IMR-90 (cell line): ENCODE data around the gene EVX1. TPM values are rescaled to one million over a fixed set of nuclear protein-coding genes. Genes with fewer than 3 reads are reported as not detected.

Experiments used
- ATAC-seq: fragments of 200-7000 bp; cut with Tn5 transposase; 2 replicates; pipeline ENCODE4 v1.9.1; 2020; ENCODE audit warnings: low read depth, mild to moderate bottlenecking, moderate library complexity
- BruUV-seq: library from RNA; stranded (reverse); fragments of 400-500 nt; replicated peaks from 2 replicates; lab custom pipeline; 2021; lab: Mats Ljungman, UMichigan
- CTCF ChIA-PET: fragments of 300-600 bp; formaldehyde crosslinking; extraction: SDS; loops from one replicate; lab custom pipeline; 2021; ENCODE audit warnings: antibody characterized with exemption; lab: Yijun Ruan, JAX
- POLR2A ChIA-PET: fragments of 300-600 bp; sonication (Branson Sonifier 250); formaldehyde crosslinking; loops from one replicate; lab custom pipeline; 2022; ENCODE audit warnings: antibody characterized with exemption; ENCODE audit not compliant: unreplicated experiment; lab: Charles Lee
- DNase-seq: peaks from one replicate; pipeline ENCODE4 v3.0.0; 2013
- H2AFZ ChIP-seq: replicated peaks from 2 replicates; pipeline ENCODE3; 2013; ENCODE audit warnings: low read length, mild to moderate bottlenecking; ENCODE audit not compliant: poor library complexity
- H2AK5ac ChIP-seq: 2 replicates; pipeline ENCODE4 v1.6.1; 2013; ENCODE audit warnings: low read depth, low read length, inconsistent platforms
- H2AK9ac ChIP-seq: replicated peaks from 2 replicates; pipeline ENCODE3; 2013; ENCODE audit warnings: mild to moderate bottlenecking, low read depth, low read length, moderate library complexity; ENCODE audit not compliant: poor library complexity
- H2BK120ac ChIP-seq: 2 replicates; pipeline ENCODE4 v1.6.1; 2013; ENCODE audit warnings: low read depth, low read length, inconsistent platforms
- H2BK15ac ChIP-seq: 3 replicates; pipeline ENCODE4 v1.6.1; 2013; ENCODE audit warnings: low read depth, low read length, inconsistent platforms
- H2BK20ac ChIP-seq: 2 replicates; pipeline ENCODE4 v1.6.1; 2013; ENCODE audit warnings: low read depth, mild to moderate bottlenecking, inconsistent platforms, low read length, moderate library complexity
- H2BK5ac ChIP-seq: 2 replicates; pipeline ENCODE4 v1.6.1; 2013; ENCODE audit warnings: mild to moderate bottlenecking, low read depth, low read length, inconsistent platforms; ENCODE audit not compliant: poor library complexity, severe bottlenecking
- H3K14ac ChIP-seq: replicated peaks from 2 replicates; pipeline ENCODE4 v1.6.1; 2013; ENCODE audit warnings: low read depth, low read length, inconsistent platforms
- H3K18ac ChIP-seq: 2 replicates; pipeline ENCODE4 v1.6.1; 2013; ENCODE audit warnings: low read depth, low read length, control low read depth
- H3K23ac ChIP-seq: 2 replicates; pipeline ENCODE4 v1.6.1; 2013; ENCODE audit warnings: low read depth, low read length, inconsistent platforms
- H3K27ac ChIP-seq: 2 replicates; pipeline ENCODE4 v1.5.1; 2013; ENCODE audit warnings: mild to moderate bottlenecking, control low read depth, low read length; ENCODE audit not compliant: insufficient read depth
- H3K27me3 ChIP-seq: 2 replicates; pipeline ENCODE4 v1.6.1; 2013; ENCODE audit warnings: low read length; ENCODE audit not compliant: control insufficient read depth, insufficient read depth
- H3K36me3 ChIP-seq: 2 replicates; pipeline ENCODE4 v1.6.1; 2013; ENCODE audit warnings: low read length, mixed read lengths; ENCODE audit not compliant: control insufficient read depth, insufficient read depth
- H3K4ac ChIP-seq: 2 replicates; pipeline ENCODE4 v1.6.1; 2013; ENCODE audit warnings: low read depth, low read length, inconsistent platforms
- H3K4me1 ChIP-seq: 2 replicates; pipeline ENCODE4 v1.6.1; 2013; ENCODE audit warnings: low read length, mixed read lengths; ENCODE audit not compliant: control insufficient read depth, insufficient read depth
- H3K4me2 ChIP-seq: 2 replicates; pipeline ENCODE4 v1.6.1; 2013; ENCODE audit warnings: low read depth, mild to moderate bottlenecking, control low read depth, low read length, moderate library complexity
- H3K4me3 ChIP-seq: 2 replicates; pipeline ENCODE4 v1.5.1; 2013; ENCODE audit warnings: low read depth, mild to moderate bottlenecking, control low read depth, low read length, moderate library complexity; ENCODE audit not compliant: insufficient read depth
- H3K56ac ChIP-seq: 2 replicates; pipeline ENCODE4 v1.6.1; 2013; ENCODE audit warnings: low read length, inconsistent platforms; ENCODE audit not compliant: insufficient read depth; ENCODE audit errors: extremely low read depth
- H3K79me1 ChIP-seq, 2 experiments: 2 replicates each; pipeline ENCODE4 v1.6.1; 2013; ENCODE audit warnings: low read length in 2 of 2, inconsistent platforms in 1 of 2, low read depth in 1 of 2
- H3K9ac ChIP-seq: 2 replicates; pipeline ENCODE4 v1.6.1; 2013; ENCODE audit warnings: low read depth, low read length, control low read depth
- H3K9me1 ChIP-seq: 2 replicates; pipeline ENCODE4 v1.6.1; 2013; ENCODE audit warnings: low read length, inconsistent platforms; ENCODE audit not compliant: insufficient read depth
- H3K9me3 ChIP-seq: 2 replicates; pipeline ENCODE4 v1.6.1; 2013; ENCODE audit warnings: low read length; ENCODE audit not compliant: control insufficient read depth, insufficient read depth
- H4K20me1 ChIP-seq: 2 replicates; pipeline ENCODE4 v1.6.1; 2013; ENCODE audit warnings: low read length, inconsistent platforms; ENCODE audit not compliant: insufficient read depth
- H4K5ac ChIP-seq: 2 replicates; pipeline ENCODE4 v1.6.1; 2013; ENCODE audit warnings: mild to moderate bottlenecking, low read depth, low read length, control low read depth
- H4K8ac ChIP-seq, 2 experiments: 2 replicates each; pipeline ENCODE4 v1.6.1; 2013; ENCODE audit warnings: low read depth in 2 of 2, low read length in 2 of 2, control low read depth in 1 of 2, inconsistent platforms in 1 of 2
- H4K91ac ChIP-seq: 2 replicates; pipeline ENCODE4 v1.6.1; 2013; ENCODE audit warnings: low read depth, low read length, inconsistent platforms; ENCODE audit not compliant: insufficient read depth
- BHLHE40 ChIP-seq: fragments of 150-350 bp; IDR thresholded peaks from 2 replicates; pipeline ENCODE4 v1.6.1; 2016; ENCODE audit warnings: mild to moderate bottlenecking, low read depth, low read length
- CHD1 ChIP-seq: IDR thresholded peaks from 2 replicates; pipeline ENCODE4 v1.6.1; 2012; ENCODE audit warnings: low read depth, low read length, improper control_type of control experiment
- FOS ChIP-seq: fragments of 150-350 bp; IDR thresholded peaks from 2 replicates; pipeline ENCODE4 v1.6.1; 2016; ENCODE audit warnings: low read depth, low read length
- MAZ ChIP-seq: IDR thresholded peaks from 2 replicates; pipeline ENCODE4 v1.6.1; 2012; ENCODE audit warnings: low read depth, mild to moderate bottlenecking, low read length, improper control_type of control experiment, moderate library complexity, borderline replicate concordance
- POLR2A ChIP-seq: IDR thresholded peaks from 2 replicates; pipeline ENCODE4 v1.6.1; 2012; ENCODE audit warnings: mild to moderate bottlenecking, low read depth, low read length
- RFX5 ChIP-seq: IDR thresholded peaks from 2 replicates; pipeline ENCODE4 v1.8.0; 2012; ENCODE audit warnings: low read depth, mild to moderate bottlenecking, low read length, moderate library complexity
- WGBS, 2 experiments: methylation state at CpG; one replicate each; pipeline versions ENCODE4 v1.1.5 to v1.1.7; 2013; ENCODE audit warnings: missing lambda C conversion rate in 2 of 2; ENCODE audit not compliant: insufficient read length in 1 of 2; ENCODE audit errors: extremely low coverage in 2 of 2; 5-methylcytosine and 5-hydroxymethylcytosine counted together
- dilution Hi-C: fragments of 300-500 bp; cut with HindIII; formaldehyde crosslinking; loops from one replicate; pipeline ENCODE4 v1.14.3; 2018; ENCODE audit warnings: low sequenced_read_pairs; ENCODE audit not compliant: unreplicated experiment
- in situ Hi-C: fragments of 300-500 bp; cut with MboI; formaldehyde crosslinking; loops from 3 replicates; pipeline ENCODE4 v1.14.3; 2019; ENCODE audit warnings: low sequenced_read_pairs, inconsistent platforms, mixed read lengths
- intact Hi-C: fragments of 100-400 bp; cut with micrococcal nuclease; formaldehyde crosslinking; loops from 2 replicates; pipeline ENCODE4 v1.10.0; 2022
- polyA plus RNA-seq, 3 experiments: library from polyadenylated mRNA; depleted of rRNA; stranded (reverse); fragments of >200 nt; gene quantifications; 2 replicates each; pipeline ENCODE4 v1.2.3, GENCODE V29; 2012; ENCODE audit warnings: low replicate concordance in 1 of 3
- total RNA-seq: library from RNA; depleted of rRNA; stranded (reverse); fragments of >200 nt; gene quantifications from 2 replicates; pipeline ENCODE4 v1.2.3, GENCODE V29; 2012
- TF ChIP-seq, protein P1 (sequence below): fragments of 150-350 bp; IDR thresholded peaks from 2 replicates; pipeline ENCODE4 v1.6.1; 2017; ENCODE audit warnings: mild to moderate bottlenecking, antibody characterized with exemption, low read length, low read depth

The EVX1 gene
- total and polyA plus RNA-seq, 2 of the 4 experiments (the other 2 are of a cell fraction): not detected

- no peak overlapping the region for H3K4me2 ChIP-seq
- H2AK9ac ChIP-seq: no peak overlapping the region
- no peak overlapping the region for H3K4me3 ChIP-seq
- no peaks in the 10 kb centered on the region for H3K4me1 ChIP-seq
- no peak overlapping the region for H3K56ac ChIP-seq
- no peak overlapping the region for H3K23ac ChIP-seq
- no peaks in the 10 kb centered on the region for H3K9me1 ChIP-seq
- H3K4ac ChIP-seq: no peak overlapping the region
- no peak overlapping the region for H2BK20ac ChIP-seq
- ATAC-seq (no peak), DNase-seq (no peak)
- CTCF ChIA-PET: interaction anchor here (0.6 kb wide), 1 partner anchor 554 kb away, joined by 3 read pairs; no protein-coding TSS in a partner anchor
- H3K14ac ChIP-seq: no peak overlapping the region
- no peak overlapping the region for H4K8ac ChIP-seq
- H2BK120ac ChIP-seq: no peak overlapping the region
- no TSS peak for BruUV-seq
- no peak overlapping the region for H2BK15ac ChIP-seq
- H3K18ac ChIP-seq: no peak overlapping the region
- intact Hi-C loops: no loop called here
- 7% methylated on average over 12 of the region's 61 CpGs; no CpG with 5 or more reads in 1 of the 2 experiments for WGBS, 2 experiments
- H3K9me3 ChIP-seq: peaks cover 4% of the 10 kb centered on the region; the same call in 1 of the 2 replicates
- no peak overlapping the region for H4K91ac ChIP-seq
- no peaks in the 10 kb centered on the region for H3K36me3 ChIP-seq
- no peaks in the 10 kb centered on the region for H3K79me1 ChIP-seq
- dilution Hi-C loops: no loop called here
- no peak overlapping the region for H2BK5ac ChIP-seq
- H3K27ac ChIP-seq: no peak overlapping the region
- TF ChIP-seq POLR2A (no peak), FOS (no peak), BHLHE40 (no peak), CHD1 (no peak), MAZ (no peak), RFX5 (no peak)
- TF ChIP-seq, protein P1, sequence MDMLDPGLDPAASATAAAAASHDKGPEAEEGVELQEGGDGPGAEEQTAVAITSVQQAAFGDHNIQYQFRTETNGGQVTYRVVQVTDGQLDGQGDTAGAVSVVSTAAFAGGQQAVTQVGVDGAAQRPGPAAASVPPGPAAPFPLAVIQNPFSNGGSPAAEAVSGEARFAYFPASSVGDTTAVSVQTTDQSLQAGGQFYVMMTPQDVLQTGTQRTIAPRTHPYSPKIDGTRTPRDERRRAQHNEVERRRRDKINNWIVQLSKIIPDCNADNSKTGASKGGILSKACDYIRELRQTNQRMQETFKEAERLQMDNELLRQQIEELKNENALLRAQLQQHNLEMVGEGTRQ: no peak
- H3K27me3 ChIP-seq: peaks cover 74% of the 10 kb centered on the region
- no peak overlapping the region for H2AK5ac ChIP-seq
- no peak overlapping the region for H3K9ac ChIP-seq
- in situ Hi-C loops: no loop called here
- H4K20me1 ChIP-seq: no peaks in the 10 kb centered on the region
- no peak overlapping the region for H2AFZ ChIP-seq
- no peak overlapping the region for H4K5ac ChIP-seq
- POLR2A ChIA-PET: no interaction called here
Measured at GRCh38 chr7:27224983-27225934, 17.3 kb upstream of the EVX1 start.
